GM21367 (cell line): Measurements from ENCODE around the gene UGP2.
"Not testable (repeated sequence)": the region's sequence is repeated elsewhere in the genome, so short reads cannot be mapped to it uniquely, and the experiment has no call there.

Experiments
- ATAC-seq: cut with Tn5 transposase; IDR thresholded peaks from one replicate; pipeline ENCODE4 v1.9.1; 2021; ENCODE audit not compliant: unreplicated experiment

UGP2 gene

GRCh38 chr2:63840081-63840784, 1.5 kb upstream of the UGP2 start:
- ATAC-seq, result peak; percentile 18

GRCh38 chr2:63840785-63841253, 877 bp upstream of the UGP2 start:
- ATAC-seq, result peak; percentile 91

GRCh38 chr2:63842149-63843061, 709 bp downstream of the UGP2 start:
- ATAC-seq, result no peak

GRCh38 chr2:63843093-63843492, 1.4 kb downstream of the UGP2 start:
- no peak for ATAC-seq

GRCh38 chr2:63843791-63844190, 2.1 kb downstream of the UGP2 start:
- ATAC-seq, result no peak

GRCh38 chr2:63844616-63845015, 2.9 kb downstream of the UGP2 start:
- ATAC-seq, result no peak

- ATAC-seq, result no peak
These were observed 4.2 kb downstream of the UGP2 start for GRCh38 chr2:63845866-63846265.

- no peak for ATAC-seq
These were observed 4.8 kb downstream of the UGP2 start for GRCh38 chr2:63846487-63846886.

- not testable (repeated sequence) for ATAC-seq
These were observed 5.9 kb downstream of the UGP2 start for GRCh38 chr2:63847571-63847970.

GRCh38 chr2:63849381-63850203, 7.9 kb downstream of the UGP2 start:
- ATAC-seq, result no peak

- no peak for ATAC-seq
These were observed 8.5 kb downstream of the UGP2 start for GRCh38 chr2:63850204-63850571.

GRCh38 chr2:63850649-63851048, 9.0 kb downstream of the UGP2 start:
- ATAC-seq, result peak; percentile 47

GRCh38 chr2:63851691-63852311, 10.1 kb downstream of the UGP2 start:
- ATAC-seq, result no peak

- ATAC-seq, result no peak
These were observed 12.0 kb downstream of the UGP2 start for GRCh38 chr2:63853527-63854310.

- ATAC-seq, result no peak
These were observed 14.0 kb downstream of the UGP2 start for GRCh38 chr2:63855418-63856302.

- ATAC-seq, result no peak
These were observed 14.6 kb downstream of the UGP2 start for GRCh38 chr2:63856303-63856603.

GRCh38 chr2:63858291-63858690, 16.6 kb downstream of the UGP2 start:
- no peak for ATAC-seq

- no peak for ATAC-seq
These were observed 19.6 kb downstream of the UGP2 start for GRCh38 chr2:63861220-63861822.

- no peak for ATAC-seq
These were observed 21.1 kb downstream of the UGP2 start for GRCh38 chr2:63862806-63863205.
